COR-L47 (cell line): ENCODE results near the gene CPNE5.
A peak's percentile ranks its signal among the peaks of the same experiment; 100 is the strongest.

ENCODE experiments used
- DNase-seq: peaks from one replicate; lab custom pipeline; 2025; lab: John Stamatoyannopoulos, UW

CPNE5 gene

GRCh38 chr6:36834576-36835341 is 4.5 kb downstream of the CPNE5 start:
- DNase-seq: no peak

GRCh38 chr6:36833182-36833789 is 6.0 kb downstream of the CPNE5 start:
- no peak for DNase-seq

GRCh38 chr6:36832313-36832712 is 6.9 kb downstream of the CPNE5 start:
- no peak for DNase-seq

GRCh38 chr6:36830577-36830976 is 8.7 kb downstream of the CPNE5 start:
- no peak for DNase-seq

GRCh38 chr6:36829919-36830544 is 9.2 kb downstream of the CPNE5 start:
- peak; percentile 70 for DNase-seq

GRCh38 chr6:36827261-36828079 is 11.8 kb downstream of the CPNE5 start:
- no peak for DNase-seq

- no peak for DNase-seq
These were observed 12.6 kb downstream of the CPNE5 start for GRCh38 chr6:36826520-36827227.

GRCh38 chr6:36825994-36826393 is 13.2 kb downstream of the CPNE5 start:
- no peak for DNase-seq

- no peak for DNase-seq
These were observed 13.8 kb downstream of the CPNE5 start for GRCh38 chr6:36825452-36825851.

- DNase-seq: no peak
These were observed 15.0 kb downstream of the CPNE5 start for GRCh38 chr6:36824253-36824652.

GRCh38 chr6:36823421-36824096 is 15.7 kb downstream of the CPNE5 start:
- DNase-seq: no peak

GRCh38 chr6:36822506-36823269 is 16.6 kb downstream of the CPNE5 start:
- DNase-seq: no peak

GRCh38 chr6:36821581-36822335 is 17.5 kb downstream of the CPNE5 start:
- DNase-seq: no peak

- no peak for DNase-seq
These were observed 18.3 kb downstream of the CPNE5 start for GRCh38 chr6:36820700-36821580.

- DNase-seq: no peak
These were observed 20.5 kb downstream of the CPNE5 start for GRCh38 chr6:36818756-36819155.

GRCh38 chr6:36817847-36818246 is 21.4 kb downstream of the CPNE5 start:
- no peak for DNase-seq

GRCh38 chr6:36817176-36817817 is 21.9 kb downstream of the CPNE5 start:
- no peak for DNase-seq
